ENCODE data around the gene DLK2. TPM values are rescaled to one million over a fixed set of nuclear protein-coding genes. Genes with fewer than 3 reads are reported as not detected.

Gene DLK2
- total RNA-seq, 1 donor: 0.36 TPM

GRCh38 chr6:43447604-43448003, 7.7 kb downstream of the DLK2 start:
- no peak overlapping the region for H3K4me3 ChIP-seq (ENCODE audit: low read depth, low read length)
- TF ChIP-seq, protein P1, sequence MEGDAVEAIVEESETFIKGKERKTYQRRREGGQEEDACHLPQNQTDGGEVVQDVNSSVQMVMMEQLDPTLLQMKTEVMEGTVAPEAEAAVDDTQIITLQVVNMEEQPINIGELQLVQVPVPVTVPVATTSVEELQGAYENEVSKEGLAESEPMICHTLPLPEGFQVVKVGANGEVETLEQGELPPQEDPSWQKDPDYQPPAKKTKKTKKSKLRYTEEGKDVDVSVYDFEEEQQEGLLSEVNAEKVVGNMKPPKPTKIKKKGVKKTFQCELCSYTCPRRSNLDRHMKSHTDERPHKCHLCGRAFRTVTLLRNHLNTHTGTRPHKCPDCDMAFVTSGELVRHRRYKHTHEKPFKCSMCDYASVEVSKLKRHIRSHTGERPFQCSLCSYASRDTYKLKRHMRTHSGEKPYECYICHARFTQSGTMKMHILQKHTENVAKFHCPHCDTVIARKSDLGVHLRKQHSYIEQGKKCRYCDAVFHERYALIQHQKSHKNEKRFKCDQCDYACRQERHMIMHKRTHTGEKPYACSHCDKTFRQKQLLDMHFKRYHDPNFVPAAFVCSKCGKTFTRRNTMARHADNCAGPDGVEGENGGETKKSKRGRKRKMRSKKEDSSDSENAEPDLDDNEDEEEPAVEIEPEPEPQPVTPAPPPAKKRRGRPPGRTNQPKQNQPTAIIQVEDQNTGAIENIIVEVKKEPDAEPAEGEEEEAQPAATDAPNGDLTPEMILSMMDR (IDR thresholded peaks at IDR 0.05; ENCODE audit: insufficient read depth, low read length): no peak
- no peak for DNase-seq (ENCODE audit: low read depth)

- TF ChIP-seq, protein P1 (IDR thresholded peaks at IDR 0.05; ENCODE audit: insufficient read depth, low read length): no peak
- no peak overlapping the region for H3K4me3 ChIP-seq (ENCODE audit: low read depth, low read length)
- no peak for DNase-seq (ENCODE audit: low read depth)
Measured at GRCh38 chr6:43445576-43445975, 9.8 kb downstream of the DLK2 start.

DNA sequence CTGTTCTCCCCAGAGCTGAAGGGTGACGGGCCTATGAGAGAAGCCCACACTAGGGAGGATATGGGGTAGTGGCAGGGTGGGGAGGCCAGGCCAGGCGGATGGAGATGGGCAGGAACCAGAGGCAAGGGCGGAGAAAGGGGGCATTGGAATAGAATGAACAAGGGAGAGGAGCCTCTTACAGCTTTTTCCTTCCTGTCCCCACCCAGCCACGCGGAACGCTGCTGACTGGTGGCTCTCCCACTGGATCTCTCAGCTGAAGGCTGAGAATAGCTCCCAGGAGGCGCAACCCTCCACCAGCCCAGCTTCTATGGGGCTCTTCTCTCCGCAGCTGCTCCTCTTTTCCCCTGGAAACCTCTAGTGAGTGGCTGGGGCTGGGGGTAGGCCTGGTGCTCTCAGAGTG, 10.8 kb downstream of the DLK2 start:
- TF ChIP-seq, protein P1 (IDR thresholded peaks at IDR 0.05; ENCODE audit: insufficient read depth, low read length): no peak
- no peak overlapping the region for H3K4me3 ChIP-seq (ENCODE audit: low read depth, low read length)
- DNase-seq (ENCODE audit: low read depth): no peak

- no peak overlapping the region for H3K4me3 ChIP-seq (ENCODE audit: low read depth, low read length)
- no peak for DNase-seq (ENCODE audit: low read depth)
- TF ChIP-seq, protein P1 (IDR thresholded peaks at IDR 0.05; ENCODE audit: insufficient read depth, low read length): no peak
Measured at GRCh38 chr6:43444036-43444435, 11.3 kb downstream of the DLK2 start.

DNA sequence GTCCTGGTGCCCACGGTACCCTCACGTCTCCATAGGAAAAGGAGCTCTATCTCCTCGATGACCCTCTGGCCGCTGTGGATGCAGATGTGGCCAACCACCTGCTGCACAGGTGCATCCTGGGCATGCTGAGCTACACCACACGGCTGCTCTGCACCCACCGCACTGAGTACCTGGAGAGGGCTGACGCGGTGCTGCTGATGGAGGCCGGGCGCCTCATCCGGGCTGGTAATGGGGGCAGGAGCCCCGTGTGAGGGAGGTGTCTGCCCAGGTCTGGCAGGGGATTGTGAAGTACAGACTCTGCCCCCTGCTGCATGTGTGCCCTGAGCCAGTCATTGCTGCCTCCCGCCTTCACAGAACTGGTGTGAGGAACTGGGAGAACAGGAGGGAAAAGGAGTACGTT, 12.4 kb downstream of the DLK2 start:
- TF ChIP-seq, protein P1 (IDR thresholded peaks at IDR 0.05; ENCODE audit: insufficient read depth, low read length): no peak
- no peak overlapping the region for H3K4me3 ChIP-seq (ENCODE audit: low read depth, low read length)
- no peak for DNase-seq (ENCODE audit: low read depth)

GRCh38 chr6:43437700-43438099, 17.6 kb downstream of the DLK2 start:
- no peak overlapping the region for H3K4me3 ChIP-seq (ENCODE audit: low read depth, low read length)
- TF ChIP-seq, protein P1 (IDR thresholded peaks at IDR 0.05; ENCODE audit: insufficient read depth, low read length): no peak
- no peak for DNase-seq (ENCODE audit: low read depth)

DNA sequence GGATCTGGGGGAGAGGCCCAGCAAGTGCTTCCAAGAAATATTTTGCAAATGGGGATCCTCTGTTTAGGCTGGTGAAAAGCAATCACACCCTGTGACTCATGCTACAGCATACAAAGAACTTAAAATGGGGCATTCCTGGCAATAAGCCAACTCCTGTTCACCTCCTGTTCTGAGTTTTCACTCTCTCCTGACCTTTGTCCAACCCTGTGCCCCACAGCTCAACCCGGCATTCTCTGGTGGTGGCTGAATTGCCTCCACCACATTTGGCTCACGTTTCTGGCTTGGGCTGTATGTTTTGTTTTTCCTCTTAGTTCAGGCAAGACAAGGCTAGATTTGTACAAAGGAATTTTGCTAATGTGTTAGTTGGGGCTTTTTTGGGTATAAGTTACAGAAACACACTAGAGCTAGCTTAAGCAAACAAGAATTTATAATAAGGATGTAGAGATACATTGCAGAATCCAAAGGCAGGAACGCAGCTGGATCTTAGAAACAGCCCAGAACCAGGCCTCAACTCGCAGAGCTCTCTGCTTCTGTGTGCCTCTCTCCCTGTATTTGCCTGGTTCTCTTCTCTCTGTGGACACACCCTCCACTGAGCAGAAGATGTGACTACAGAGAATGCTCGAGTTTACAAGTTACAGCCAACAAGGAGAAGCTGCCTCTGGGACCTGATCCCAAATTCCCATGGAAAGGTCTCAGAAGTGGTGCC, 18.6 kb downstream of the DLK2 start:
- no peak overlapping the region for H3K4me3 ChIP-seq (ENCODE audit: low read depth, low read length)
- DNase-seq (ENCODE audit: low read depth): peak; percentile 95
- TF ChIP-seq, protein P1 (IDR thresholded peaks at IDR 0.05; ENCODE audit: insufficient read depth, low read length): no peak

Measured in fibroblast of the aortic adventitia (primary cell).